K562 (cell line): ENCODE data around the gene AZU1. TPM values are rescaled to one million over a fixed set of nuclear protein-coding genes. Genes with fewer than 3 reads are reported as not detected.

Experiments used
- ADNP ChIP-seq: fragments of 200-800 bp; sonication (Bioruptor generic); IDR thresholded peaks from 2 replicates; pipeline ENCODE4 v1.6.1; 2016; ENCODE audit warnings: missing genetic modification characterization, missing compliant biosample characterization
- ELF1 ChIP-seq: fragments of 200-800 bp; sonication (Bioruptor generic); IDR thresholded peaks from 2 replicates; pipeline ENCODE4 v1.6.1; 2016; ENCODE audit warnings: missing genetic modification characterization, missing compliant biosample characterization
- ETS2 ChIP-seq: IDR thresholded peaks from 2 replicates; pipeline ENCODE4 v1.6.1; 2016; ENCODE audit warnings: borderline replicate concordance, missing genetic modification characterization, mild to moderate bottlenecking, moderate library complexity, missing compliant biosample characterization; ENCODE audit not compliant: poor library complexity, severe bottlenecking
- NFIC ChIP-seq: fragments of 450-650 bp; IDR thresholded peaks from 2 replicates; pipeline ENCODE4 v1.6.1; 2017; ENCODE audit warnings: mild to moderate bottlenecking, inconsistent platforms
- POLR2G ChIP-seq: fragments of 200-400 bp; formaldehyde crosslinking; IDR thresholded peaks from 2 replicates; pipeline ENCODE4 v1.6.1; 2017; ENCODE audit warnings: low read depth, mild to moderate bottlenecking, antibody characterized with exemption, low read length, moderate library complexity
- PPARD ChIP-seq: fragments of 250-450 bp; sonication (Bioruptor Pico); IDR thresholded peaks from 2 replicates; pipeline ENCODE4 v1.8.0; 2022; ENCODE audit warnings: inconsistent platforms, mild to moderate bottlenecking, moderate library complexity
- PTBP1 ChIP-seq: fragments of 200-400 bp; formaldehyde crosslinking; IDR thresholded peaks from 2 replicates; pipeline ENCODE4 v1.6.1; 2017; ENCODE audit warnings: low read depth, low read length
- RBM39 ChIP-seq: fragments of 200-400 bp; formaldehyde crosslinking; optimal IDR thresholded peaks from 2 replicates; pipeline ENCODE3; 2018; ENCODE audit warnings: low read depth, low read length
- SMARCE1 ChIP-seq: fragments of 450-650 bp; IDR thresholded peaks from 2 replicates; pipeline ENCODE4 v1.7.1; 2016; ENCODE audit warnings: mild to moderate bottlenecking
- TARDBP ChIP-seq: fragments of 450-650 bp; IDR thresholded peaks from 2 replicates; pipeline ENCODE4 v1.6.1; 2016
- TOE1 ChIP-seq, 2 experiments: fragments of 450-650 bp in 1 of 2; sonication (generic) in 1 of 2; formaldehyde crosslinking in 1 of 2; IDR thresholded peaks; 2 replicates each; pipeline versions ENCODE4 v1.7.1 to v1.8.0; 2016 to 2022; ENCODE audit warnings: borderline replicate concordance in 2 of 2, mild to moderate bottlenecking in 2 of 2, antibody characterized with exemption in 1 of 2, inconsistent platforms in 1 of 2, low read depth in 1 of 2, missing genetic modification reagents in 1 of 2, moderate library complexity in 1 of 2
- TSC22D4 ChIP-seq: fragments of 450-650 bp; IDR thresholded peaks from 2 replicates; pipeline ENCODE4 v1.6.1; 2016; ENCODE audit warnings: missing genetic modification characterization, missing biosample characterization, control low read depth
- ZFP36 ChIP-seq: fragments of 150-350 bp; IDR thresholded peaks from 2 replicates; pipeline ENCODE4 v1.6.1; 2018; ENCODE audit warnings: low read length, low read depth; ENCODE audit not compliant: partially characterized antibody
- ZNF263 ChIP-seq: sonication (generic); formaldehyde crosslinking; IDR thresholded peaks from 2 replicates; pipeline ENCODE4 v1.8.0; 2022; ENCODE audit warnings: mild to moderate bottlenecking, missing genetic modification reagents, borderline replicate concordance
- polyA plus RNA-seq, 8 experiments: library from polyadenylated mRNA; depleted of rRNA in 4 of 8; stranded (reverse) in 5 of 8; unstranded in 3 of 8; fragments of >200 nt; fragmentation: Nextera tagmentation in 2 of 8; fragmentation: Illumina TruSeq in 1 of 8; extraction: Ambion mirVana in 2 of 8; extraction: Trizol in 1 of 8; gene quantifications; 2 replicates each; pipeline versions ENCODE4 v1.2.1 to v1.2.3, GENCODE V29; 2011 to 2014; ENCODE audit warnings: inconsistent platforms in 1 of 8, missing spikeins in 1 of 8
- total RNA-seq, 7 experiments: library from RNA; depleted of rRNA in 6 of 7; stranded (reverse); fragments of >200 nt in 6 of 7; fragmentation: Illumina TruSeq in 2 of 7; extraction: Trizol in 2 of 7; gene quantifications; 2 replicates each; pipeline versions ENCODE4 v1.2.1 to v1.2.3, GENCODE V29; 2011 to 2021; ENCODE audit warnings: low replicate concordance in 1 of 7
- TF ChIP-seq, protein P1 (sequence below), 2 experiments: fragments of 450-650 bp in 1 of 2; IDR thresholded peaks; 2 replicates each; pipeline ENCODE4 v1.6.1; 2011 to 2017; ENCODE audit warnings: low read depth in 2 of 2, antibody characterized with exemption in 1 of 2, borderline replicate concordance in 1 of 2, low read length in 1 of 2, mild to moderate bottlenecking in 1 of 2, mixed read lengths in 1 of 2; ENCODE audit not compliant: control insufficient read depth in 1 of 2
- TF ChIP-seq, protein P2 (sequence below): fragments of 450-650 bp; formaldehyde crosslinking; IDR thresholded peaks from 2 replicates; pipeline ENCODE4 v1.4.0; 2020; ENCODE audit warnings: mild to moderate bottlenecking
- TF ChIP-seq, protein P3 (sequence below): sonication (generic); formaldehyde crosslinking; IDR thresholded peaks from 2 replicates; pipeline ENCODE4 v1.8.1; 2023; ENCODE audit warnings: mild to moderate bottlenecking, missing genetic modification reagents
- TF ChIP-seq, protein P4 (sequence below): fragments of 450-650 bp; IDR thresholded peaks from 2 replicates; pipeline ENCODE4 v1.6.1; 2016; ENCODE audit warnings: low read depth, mild to moderate bottlenecking, moderate library complexity
- TF ChIP-seq, protein P5 (sequence below): IDR thresholded peaks from 2 replicates; pipeline ENCODE4 v1.6.1; 2011; ENCODE audit not compliant: insufficient read length; ENCODE audit errors: extremely low read depth

Gene AZU1
- total and polyA plus RNA-seq, 9 of the 15 experiments (the other 6 are each of a cell fraction or from before 2014, with no cell fraction given): 0.29 to 1.9 (median 0.59) TPM; not detected in 3

DNA sequence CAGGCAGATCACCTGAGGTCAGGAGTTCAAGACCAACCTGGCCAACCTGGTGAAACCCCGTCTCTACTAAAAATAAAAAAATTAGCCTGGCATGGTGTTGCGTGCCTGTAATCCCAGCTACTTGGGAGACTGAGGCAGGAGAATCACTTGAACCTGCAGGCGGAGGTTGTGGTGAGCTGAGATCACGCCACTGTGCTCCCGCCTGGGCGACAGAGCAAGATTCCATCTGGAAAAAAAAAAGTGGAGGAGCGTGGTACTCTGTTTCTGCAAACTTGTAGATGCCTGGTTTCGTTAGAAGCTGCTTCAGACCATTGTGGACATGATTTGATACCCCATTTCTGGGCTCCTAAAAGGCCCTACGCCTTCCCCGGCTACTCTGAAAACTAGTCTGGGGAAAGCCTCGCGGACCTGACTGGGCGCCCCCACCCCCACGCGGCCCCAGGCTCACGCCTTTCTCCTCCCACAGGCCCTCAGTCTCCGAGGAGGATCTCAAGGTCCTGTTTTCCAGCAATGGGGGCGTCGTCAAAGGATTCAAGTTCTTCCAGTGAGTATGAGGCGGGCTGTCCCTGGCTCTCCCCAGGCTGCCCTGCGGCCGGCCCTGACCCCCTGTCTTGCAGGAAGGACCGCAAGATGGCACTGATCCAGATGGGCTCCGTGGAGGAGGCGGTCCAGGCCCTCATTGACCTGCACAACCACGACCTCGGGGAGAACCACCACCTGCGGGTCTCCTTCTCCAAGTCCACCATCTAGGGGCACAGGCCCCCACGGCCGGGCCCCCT, 17.4 kb upstream of the AZU1 start (continued):
- TF ChIP-seq, protein P1, sequence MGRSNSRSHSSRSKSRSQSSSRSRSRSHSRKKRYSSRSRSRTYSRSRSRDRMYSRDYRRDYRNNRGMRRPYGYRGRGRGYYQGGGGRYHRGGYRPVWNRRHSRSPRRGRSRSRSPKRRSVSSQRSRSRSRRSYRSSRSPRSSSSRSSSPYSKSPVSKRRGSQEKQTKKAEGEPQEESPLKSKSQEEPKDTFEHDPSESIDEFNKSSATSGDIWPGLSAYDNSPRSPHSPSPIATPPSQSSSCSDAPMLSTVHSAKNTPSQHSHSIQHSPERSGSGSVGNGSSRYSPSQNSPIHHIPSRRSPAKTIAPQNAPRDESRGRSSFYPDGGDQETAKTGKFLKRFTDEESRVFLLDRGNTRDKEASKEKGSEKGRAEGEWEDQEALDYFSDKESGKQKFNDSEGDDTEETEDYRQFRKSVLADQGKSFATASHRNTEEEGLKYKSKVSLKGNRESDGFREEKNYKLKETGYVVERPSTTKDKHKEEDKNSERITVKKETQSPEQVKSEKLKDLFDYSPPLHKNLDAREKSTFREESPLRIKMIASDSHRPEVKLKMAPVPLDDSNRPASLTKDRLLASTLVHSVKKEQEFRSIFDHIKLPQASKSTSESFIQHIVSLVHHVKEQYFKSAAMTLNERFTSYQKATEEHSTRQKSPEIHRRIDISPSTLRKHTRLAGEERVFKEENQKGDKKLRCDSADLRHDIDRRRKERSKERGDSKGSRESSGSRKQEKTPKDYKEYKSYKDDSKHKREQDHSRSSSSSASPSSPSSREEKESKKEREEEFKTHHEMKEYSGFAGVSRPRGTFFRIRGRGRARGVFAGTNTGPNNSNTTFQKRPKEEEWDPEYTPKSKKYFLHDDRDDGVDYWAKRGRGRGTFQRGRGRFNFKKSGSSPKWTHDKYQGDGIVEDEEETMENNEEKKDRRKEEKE (IDR thresholded peaks at IDR 0.05; ENCODE audit: borderline replicate concordance in 1 of 2, control insufficient read depth in 1 of 2, low read depth in 2 of 2, low read length in 1 of 2): no peak
- TF ChIP-seq, protein P2, sequence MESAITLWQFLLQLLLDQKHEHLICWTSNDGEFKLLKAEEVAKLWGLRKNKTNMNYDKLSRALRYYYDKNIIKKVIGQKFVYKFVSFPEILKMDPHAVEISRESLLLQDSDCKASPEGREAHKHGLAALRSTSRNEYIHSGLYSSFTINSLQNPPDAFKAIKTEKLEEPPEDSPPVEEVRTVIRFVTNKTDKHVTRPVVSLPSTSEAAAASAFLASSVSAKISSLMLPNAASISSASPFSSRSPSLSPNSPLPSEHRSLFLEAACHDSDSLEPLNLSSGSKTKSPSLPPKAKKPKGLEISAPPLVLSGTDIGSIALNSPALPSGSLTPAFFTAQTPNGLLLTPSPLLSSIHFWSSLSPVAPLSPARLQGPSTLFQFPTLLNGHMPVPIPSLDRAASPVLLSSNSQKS (CRISPR knock-in tag): no peak
- TF ChIP-seq TSC22D4 (tag): no peak
- TF ChIP-seq, protein P3, sequence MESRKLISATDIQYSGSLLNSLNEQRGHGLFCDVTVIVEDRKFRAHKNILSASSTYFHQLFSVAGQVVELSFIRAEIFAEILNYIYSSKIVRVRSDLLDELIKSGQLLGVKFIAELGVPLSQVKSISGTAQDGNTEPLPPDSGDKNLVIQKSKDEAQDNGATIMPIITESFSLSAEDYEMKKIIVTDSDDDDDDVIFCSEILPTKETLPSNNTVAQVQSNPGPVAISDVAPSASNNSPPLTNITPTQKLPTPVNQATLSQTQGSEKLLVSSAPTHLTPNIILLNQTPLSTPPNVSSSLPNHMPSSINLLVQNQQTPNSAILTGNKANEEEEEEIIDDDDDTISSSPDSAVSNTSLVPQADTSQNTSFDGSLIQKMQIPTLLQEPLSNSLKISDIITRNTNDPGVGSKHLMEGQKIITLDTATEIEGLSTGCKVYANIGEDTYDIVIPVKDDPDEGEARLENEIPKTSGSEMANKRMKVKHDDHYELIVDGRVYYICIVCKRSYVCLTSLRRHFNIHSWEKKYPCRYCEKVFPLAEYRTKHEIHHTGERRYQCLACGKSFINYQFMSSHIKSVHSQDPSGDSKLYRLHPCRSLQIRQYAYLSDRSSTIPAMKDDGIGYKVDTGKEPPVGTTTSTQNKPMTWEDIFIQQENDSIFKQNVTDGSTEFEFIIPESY (CRISPR knock-in tag): peak; percentile 93
- no peak for TF ChIP-seq TOE1 (IDR thresholded peaks at IDR 0.05; ENCODE audit: borderline replicate concordance)
- no peak for TF ChIP-seq TOE1 (CRISPR knock-in tag; IDR thresholded peaks at IDR 0.05; ENCODE audit: borderline replicate concordance, low read depth)
- peak; percentile 10 for TF ChIP-seq ZFP36
- TF ChIP-seq, protein P4, sequence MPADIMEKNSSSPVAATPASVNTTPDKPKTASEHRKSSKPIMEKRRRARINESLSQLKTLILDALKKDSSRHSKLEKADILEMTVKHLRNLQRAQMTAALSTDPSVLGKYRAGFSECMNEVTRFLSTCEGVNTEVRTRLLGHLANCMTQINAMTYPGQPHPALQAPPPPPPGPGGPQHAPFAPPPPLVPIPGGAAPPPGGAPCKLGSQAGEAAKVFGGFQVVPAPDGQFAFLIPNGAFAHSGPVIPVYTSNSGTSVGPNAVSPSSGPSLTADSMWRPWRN: no peak
- TF ChIP-seq POLR2G: peak; percentile 48
- no peak for TF ChIP-seq TARDBP
- TF ChIP-seq, protein P5, sequence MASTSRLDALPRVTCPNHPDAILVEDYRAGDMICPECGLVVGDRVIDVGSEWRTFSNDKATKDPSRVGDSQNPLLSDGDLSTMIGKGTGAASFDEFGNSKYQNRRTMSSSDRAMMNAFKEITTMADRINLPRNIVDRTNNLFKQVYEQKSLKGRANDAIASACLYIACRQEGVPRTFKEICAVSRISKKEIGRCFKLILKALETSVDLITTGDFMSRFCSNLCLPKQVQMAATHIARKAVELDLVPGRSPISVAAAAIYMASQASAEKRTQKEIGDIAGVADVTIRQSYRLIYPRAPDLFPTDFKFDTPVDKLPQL: no peak
- TF ChIP-seq ADNP (tag): 0 out of 2 replicates have a peak, but pooled peaks have one; percentile 16
- TF ChIP-seq NFIC: peak; percentile 15; the same call in 1 of the 2 replicates
- no peak for TF ChIP-seq SMARCE1
- no peak for TF ChIP-seq PTBP1
- no peak for TF ChIP-seq ELF1
- TF ChIP-seq ZNF263: no peak
- no peak for TF ChIP-seq RBM39
- no peak for TF ChIP-seq ETS2 (tag)
- no peak for TF ChIP-seq PPARD
